ENCODE data around the gene BRIX1.
A peak's percentile ranks its signal among the peaks of the same experiment; 100 is the strongest.

Gene BRIX1

GRCh38 chr5:34903260-34903659 lies 12.3 kb upstream of the BRIX1 start:
- DNase-seq, result no peak
- no peak for TF ChIP-seq CTCF (IDR thresholded peaks at IDR 0.05; ENCODE audit: low read depth, low read length)
- Histone ChIP-seq H3K4me3 (ENCODE audit: low read depth, low read length) (no peak overlapping the region), H3K9me3 (no peaks in the 10 kb centered on the region), H3K4me1 (no peaks in the 10 kb centered on the region), H3K36me3 (peaks cover 7% of the 10 kb centered on the region), H3K27me3 (no peaks in the 10 kb centered on the region)

GRCh38 chr5:34905564-34905963 lies 9.9 kb upstream of the BRIX1 start:
- H3K36me3 ChIP-seq, result peaks cover 10% of the 10 kb centered on the region
- TF ChIP-seq CTCF (IDR thresholded peaks at IDR 0.05; ENCODE audit: low read depth, low read length), result peak; percentile 56
- no peaks in the 10 kb centered on the region for H3K4me1 ChIP-seq
- H3K27me3 ChIP-seq, result no peaks in the 10 kb centered on the region
- no peak for DNase-seq
- no peaks in the 10 kb centered on the region for H3K9me3 ChIP-seq
- H3K4me3 ChIP-seq (ENCODE audit: low read depth, low read length), result no peak overlapping the region

DNA sequence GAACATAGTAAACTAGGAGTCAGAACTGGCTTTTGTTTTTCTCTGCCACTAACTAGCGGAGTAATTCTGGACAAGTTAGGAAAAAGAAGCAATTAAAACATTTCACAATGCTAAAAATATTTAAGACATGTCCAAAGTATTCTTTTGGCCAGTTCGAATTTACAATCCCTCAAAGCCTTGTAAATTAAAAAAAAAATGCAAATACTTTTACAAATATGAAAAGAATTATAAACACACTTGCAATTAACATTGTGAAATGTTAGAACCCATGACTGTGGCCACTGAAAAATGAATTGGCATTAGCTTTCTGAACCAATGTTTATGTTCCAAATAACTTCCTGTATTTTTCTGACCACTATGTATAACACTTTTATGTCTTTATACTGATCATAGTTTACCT lies 2.4 kb upstream of the BRIX1 start:
- H3K4me1 ChIP-seq, result no peaks in the 10 kb centered on the region
- H3K4me3 ChIP-seq (ENCODE audit: low read depth, low read length), result no peak overlapping the region
- no peak for DNase-seq
- no peaks in the 10 kb centered on the region for H3K27me3 ChIP-seq
- no peaks in the 10 kb centered on the region for H3K9me3 ChIP-seq
- peaks cover 22% of the 10 kb centered on the region for H3K36me3 ChIP-seq
- TF ChIP-seq CTCF (IDR thresholded peaks at IDR 0.05; ENCODE audit: low read depth, low read length), result no peak

DNA sequence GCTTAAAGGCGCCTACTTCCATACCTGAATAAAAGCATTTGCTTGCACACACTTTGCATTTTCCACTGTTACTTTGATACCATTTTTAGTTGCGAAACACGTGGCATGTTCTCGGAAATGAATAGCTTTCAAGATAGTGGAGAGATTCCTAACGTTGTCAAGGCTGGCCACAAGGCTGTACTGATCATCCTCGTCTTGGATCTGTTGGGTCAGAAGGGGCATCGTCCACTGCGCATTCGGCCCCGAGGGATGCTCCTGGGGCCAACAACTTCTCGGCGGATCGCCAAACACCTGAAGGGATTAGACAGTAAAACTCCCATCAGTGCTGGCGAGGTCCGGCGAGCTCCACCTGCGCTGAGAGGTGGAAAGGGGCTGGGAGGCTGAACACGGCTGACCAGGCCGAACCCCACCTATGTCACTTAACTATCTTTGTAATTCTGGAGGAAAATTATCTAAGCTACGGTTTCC lies 806 bp upstream of the BRIX1 start:
- TF ChIP-seq CTCF (IDR thresholded peaks at IDR 0.05; ENCODE audit: low read depth, low read length), result no peak
- Histone ChIP-seq H3K27me3 (no peaks in the 10 kb centered on the region), H3K36me3 (peaks cover 24% of the 10 kb centered on the region), H3K4me3 (ENCODE audit: low read depth, low read length) (peak overlapping the region; percentile 86), H3K9me3 (no peaks in the 10 kb centered on the region), H3K4me1 (no peaks in the 10 kb centered on the region)
- DNase-seq, result peak; percentile 16

- no peak for TF ChIP-seq CTCF (IDR thresholded peaks at IDR 0.05; ENCODE audit: low read depth, low read length)
- Histone ChIP-seq H3K27me3 (no peaks in the 10 kb centered on the region), H3K9me3 (no peaks in the 10 kb centered on the region), H3K4me3 (ENCODE audit: low read depth, low read length) (peak overlapping the region; percentile 86), H3K4me1 (no peaks in the 10 kb centered on the region), H3K36me3 (peaks cover 34% of the 10 kb centered on the region)
- DNase-seq, result no peak
Measured at GRCh38 chr5:34915856-34916192, 313 bp downstream of the BRIX1 start.

GRCh38 chr5:34916518-34916917 lies 1.0 kb downstream of the BRIX1 start:
- H3K27me3 ChIP-seq, result no peaks in the 10 kb centered on the region
- no peaks in the 10 kb centered on the region for H3K4me1 ChIP-seq
- TF ChIP-seq CTCF (IDR thresholded peaks at IDR 0.05; ENCODE audit: low read depth, low read length), result no peak
- peaks cover 36% of the 10 kb centered on the region for H3K36me3 ChIP-seq
- DNase-seq, result no peak
- peak overlapping the region; percentile 86 for H3K4me3 ChIP-seq (ENCODE audit: low read depth, low read length)
- H3K9me3 ChIP-seq, result no peaks in the 10 kb centered on the region
